ENCODE measurements around the gene PCNX3.
"Not testable (repeated sequence)": the region's sequence is repeated elsewhere in the genome, so short reads cannot be mapped to it uniquely, and the experiment has no call there.

PCNX3 gene

GRCh38 chr11:65620666-65621065 is 5.1 kb downstream of the PCNX3 start:
- no peak for DNase-seq (ENCODE audit: low read depth)

- no peak for DNase-seq (ENCODE audit: low read depth)
Measured at GRCh38 chr11:65621460-65621859, 5.9 kb downstream of the PCNX3 start.

GRCh38 chr11:65622011-65622410 is 6.4 kb downstream of the PCNX3 start:
- no peak for DNase-seq (ENCODE audit: low read depth)

- no peak for DNase-seq (ENCODE audit: low read depth)
Measured at GRCh38 chr11:65623177-65623576, 7.6 kb downstream of the PCNX3 start.

GRCh38 chr11:65623852-65624616 is 8.5 kb downstream of the PCNX3 start:
- no peak for DNase-seq (ENCODE audit: low read depth)

GRCh38 chr11:65624931-65625627 is 9.5 kb downstream of the PCNX3 start:
- no peak for DNase-seq (ENCODE audit: low read depth)

- DNase-seq (ENCODE audit: low read depth) = no peak
Measured at GRCh38 chr11:65625628-65626342, 10.2 kb downstream of the PCNX3 start.

- no peak for DNase-seq (ENCODE audit: low read depth)
Measured at GRCh38 chr11:65627202-65627601, 11.6 kb downstream of the PCNX3 start.

GRCh38 chr11:65629579-65629978 is 14.0 kb downstream of the PCNX3 start:
- DNase-seq (ENCODE audit: low read depth) = no peak

- DNase-seq (ENCODE audit: low read depth) = no peak
Measured at GRCh38 chr11:65630215-65630614, 14.6 kb downstream of the PCNX3 start.

- no peak for DNase-seq (ENCODE audit: low read depth)
Measured at GRCh38 chr11:65633390-65634108, 18.0 kb downstream of the PCNX3 start.

- DNase-seq (ENCODE audit: low read depth) = no peak
Measured at GRCh38 chr11:65634109-65634436, 18.5 kb downstream of the PCNX3 start.

- DNase-seq (ENCODE audit: low read depth) = no peak
Measured at GRCh38 chr11:65634440-65634839, 18.9 kb downstream of the PCNX3 start.

GRCh38 chr11:65634905-65635731 is 19.5 kb downstream of the PCNX3 start:
- DNase-seq (ENCODE audit: low read depth) = no peak

GRCh38 chr11:65636108-65637031 is 20.8 kb downstream of the PCNX3 start:
- DNase-seq (ENCODE audit: low read depth) = no peak

GRCh38 chr11:65637032-65637557 is 21.5 kb downstream of the PCNX3 start:
- no peak for DNase-seq (ENCODE audit: low read depth)

GRCh38 chr11:65637794-65638419 is 22.3 kb downstream of the PCNX3 start, which contains the start of gene SIPA1:
Gene SIPA1, plus strand, starts transcription at chr11:65638101. Its CDS starts 2,821 bp downstream, at chr11:65640922.
- peak; percentile 80 for DNase-seq (ENCODE audit: low read depth)

GRCh38 chr11:65639228-65639597 is 23.6 kb downstream of the PCNX3 start:
- DNase-seq (ENCODE audit: low read depth) = not testable (repeated sequence)

GRCh38 chr11:65639623-65640482 is 24.3 kb downstream of the PCNX3 start:
- DNase-seq (ENCODE audit: low read depth) = no peak

Measured in GM04504 (cell line).